Measurements from ENCODE around the gene ADAM17.

DNA sequence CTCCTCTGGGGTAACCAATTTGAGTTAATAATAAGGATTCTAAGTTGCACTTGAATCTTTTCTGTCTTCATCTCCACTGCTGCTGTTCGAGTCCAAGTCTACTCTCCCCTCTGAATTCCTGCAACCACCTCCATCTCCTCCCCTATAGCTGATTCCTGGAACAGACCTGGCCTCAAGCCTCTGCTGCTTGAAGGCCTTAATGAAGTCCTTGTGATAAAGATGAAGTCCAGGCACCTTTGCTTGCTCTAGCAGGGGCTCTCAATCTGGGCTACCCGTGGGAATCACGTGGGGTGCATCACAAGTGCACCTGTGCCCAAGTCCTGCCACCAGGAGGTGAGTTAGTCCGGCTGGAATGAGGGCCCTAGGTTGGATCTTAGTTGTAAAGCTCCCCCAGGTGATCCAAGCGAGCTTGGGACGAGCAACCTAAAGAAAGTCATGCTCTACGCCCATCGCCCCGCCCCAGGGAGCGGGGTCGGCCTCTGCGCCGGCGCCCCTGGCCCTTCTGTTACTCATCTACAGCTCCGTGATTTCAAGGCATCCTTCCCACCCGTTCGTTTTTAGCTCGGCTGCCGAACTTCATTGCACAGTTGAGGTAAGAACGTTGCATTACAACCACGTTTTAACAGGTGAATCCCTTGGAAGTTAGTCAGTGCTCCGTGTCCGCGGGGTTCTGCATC lies 82.2 kb downstream of the ADAM17 start:
- TF ChIP-seq SNRNP70 (IDR thresholded peaks at IDR 0.05; ENCODE audit: low read depth, low read length): no peak
- TF ChIP-seq, protein P1, sequence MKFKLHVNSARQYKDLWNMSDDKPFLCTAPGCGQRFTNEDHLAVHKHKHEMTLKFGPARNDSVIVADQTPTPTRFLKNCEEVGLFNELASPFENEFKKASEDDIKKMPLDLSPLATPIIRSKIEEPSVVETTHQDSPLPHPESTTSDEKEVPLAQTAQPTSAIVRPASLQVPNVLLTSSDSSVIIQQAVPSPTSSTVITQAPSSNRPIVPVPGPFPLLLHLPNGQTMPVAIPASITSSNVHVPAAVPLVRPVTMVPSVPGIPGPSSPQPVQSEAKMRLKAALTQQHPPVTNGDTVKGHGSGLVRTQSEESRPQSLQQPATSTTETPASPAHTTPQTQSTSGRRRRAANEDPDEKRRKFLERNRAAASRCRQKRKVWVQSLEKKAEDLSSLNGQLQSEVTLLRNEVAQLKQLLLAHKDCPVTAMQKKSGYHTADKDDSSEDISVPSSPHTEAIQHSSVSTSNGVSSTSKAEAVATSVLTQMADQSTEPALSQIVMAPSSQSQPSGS (CRISPR knock-in tag; IDR thresholded peaks at IDR 0.05): no peak
- TF ChIP-seq, protein P2, sequence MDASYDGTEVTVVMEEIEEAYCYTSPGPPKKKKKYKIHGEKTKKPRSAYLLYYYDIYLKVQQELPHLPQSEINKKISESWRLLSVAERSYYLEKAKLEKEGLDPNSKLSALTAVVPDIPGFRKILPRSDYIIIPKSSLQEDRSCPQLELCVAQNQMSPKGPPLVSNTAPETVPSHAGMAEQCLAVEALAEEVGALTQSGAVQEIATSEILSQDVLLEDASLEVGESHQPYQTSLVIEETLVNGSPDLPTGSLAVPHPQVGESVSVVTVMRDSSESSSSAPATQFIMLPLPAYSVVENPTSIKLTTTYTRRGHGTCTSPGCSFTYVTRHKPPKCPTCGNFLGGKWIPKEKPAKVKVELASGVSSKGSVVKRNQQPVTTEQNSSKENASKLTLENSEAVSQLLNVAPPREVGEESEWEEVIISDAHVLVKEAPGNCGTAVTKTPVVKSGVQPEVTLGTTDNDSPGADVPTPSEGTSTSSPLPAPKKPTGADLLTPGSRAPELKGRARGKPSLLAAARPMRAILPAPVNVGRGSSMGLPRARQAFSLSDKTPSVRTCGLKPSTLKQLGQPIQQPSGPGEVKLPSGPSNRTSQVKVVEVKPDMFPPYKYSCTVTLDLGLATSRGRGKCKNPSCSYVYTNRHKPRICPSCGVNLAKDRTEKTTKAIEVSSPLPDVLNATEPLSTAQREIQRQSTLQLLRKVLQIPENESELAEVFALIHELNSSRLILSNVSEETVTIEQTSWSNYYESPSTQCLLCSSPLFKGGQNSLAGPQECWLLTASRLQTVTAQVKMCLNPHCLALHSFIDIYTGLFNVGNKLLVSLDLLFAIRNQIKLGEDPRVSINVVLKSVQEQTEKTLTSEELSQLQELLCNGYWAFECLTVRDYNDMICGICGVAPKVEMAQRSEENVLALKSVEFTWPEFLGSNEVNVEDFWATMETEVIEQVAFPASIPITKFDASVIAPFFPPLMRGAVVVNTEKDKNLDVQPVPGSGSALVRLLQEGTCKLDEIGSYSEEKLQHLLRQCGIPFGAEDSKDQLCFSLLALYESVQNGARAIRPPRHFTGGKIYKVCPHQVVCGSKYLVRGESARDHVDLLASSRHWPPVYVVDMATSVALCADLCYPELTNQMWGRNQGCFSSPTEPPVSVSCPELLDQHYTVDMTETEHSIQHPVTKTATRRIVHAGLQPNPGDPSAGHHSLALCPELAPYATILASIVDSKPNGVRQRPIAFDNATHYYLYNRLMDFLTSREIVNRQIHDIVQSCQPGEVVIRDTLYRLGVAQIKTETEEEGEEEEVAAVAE (CRISPR knock-in tag; IDR thresholded peaks at IDR 0.05; ENCODE audit: borderline replicate concordance): no peak
- TF ChIP-seq NFIC (IDR thresholded peaks at IDR 0.05; ENCODE audit: low read length): no peak
- TF ChIP-seq MIER2 (CRISPR knock-in tag; IDR thresholded peaks at IDR 0.05): no peak
- no peak for TF ChIP-seq MAZ (IDR thresholded peaks at IDR 0.05; ENCODE audit: borderline replicate concordance, low read depth, low read length)
- TF ChIP-seq MAZ (CRISPR knock-in tag; IDR thresholded peaks at IDR 0.05; ENCODE audit: low read depth): no peak
- no peak for TF ChIP-seq EP300 (IDR thresholded peaks at IDR 0.05; ENCODE audit: low read depth in 2 of 2, low read length in 2 of 2)
- TF ChIP-seq EP300 (CRISPR knock-in tag; IDR thresholded peaks at IDR 0.05; ENCODE audit: borderline replicate concordance): no peak
- no peak for TF ChIP-seq ZNF205 (CRISPR knock-in tag; IDR thresholded peaks at IDR 0.05)
